Stimulated activated CD4-positive, alpha-beta T cell treated with anti-CD3 and anti-CD28 coated beads, Interleukin-4, amount 100 ng/mL, for 24 hours (primary cell): ENCODE measurements around the gene RUNX1.

Experiments used
- DNase-seq: peaks from one replicate; pipeline ENCODE4 v3.0.0-alpha.2; 2020

Gene RUNX1

DNA sequence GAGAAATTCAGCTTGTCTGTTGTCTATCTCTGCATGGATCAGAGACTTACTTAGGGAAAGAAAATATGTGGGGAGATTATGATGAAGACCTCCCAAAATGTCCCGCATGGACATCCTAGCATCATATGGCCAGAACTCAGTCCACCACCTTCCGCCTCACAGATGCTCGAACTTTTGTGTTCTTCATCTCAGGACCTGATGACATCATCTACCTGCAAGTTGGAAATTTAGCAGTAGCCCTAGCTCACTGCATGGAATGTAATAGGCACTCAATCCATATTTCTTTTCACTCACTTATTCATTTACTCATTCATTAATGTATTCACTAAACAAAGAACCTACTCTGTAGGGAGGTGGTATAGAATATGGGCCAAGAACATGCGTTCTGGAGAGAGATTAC is 283.5 kb downstream of the RUNX1 start:
- DNase-seq = no peak

DNA sequence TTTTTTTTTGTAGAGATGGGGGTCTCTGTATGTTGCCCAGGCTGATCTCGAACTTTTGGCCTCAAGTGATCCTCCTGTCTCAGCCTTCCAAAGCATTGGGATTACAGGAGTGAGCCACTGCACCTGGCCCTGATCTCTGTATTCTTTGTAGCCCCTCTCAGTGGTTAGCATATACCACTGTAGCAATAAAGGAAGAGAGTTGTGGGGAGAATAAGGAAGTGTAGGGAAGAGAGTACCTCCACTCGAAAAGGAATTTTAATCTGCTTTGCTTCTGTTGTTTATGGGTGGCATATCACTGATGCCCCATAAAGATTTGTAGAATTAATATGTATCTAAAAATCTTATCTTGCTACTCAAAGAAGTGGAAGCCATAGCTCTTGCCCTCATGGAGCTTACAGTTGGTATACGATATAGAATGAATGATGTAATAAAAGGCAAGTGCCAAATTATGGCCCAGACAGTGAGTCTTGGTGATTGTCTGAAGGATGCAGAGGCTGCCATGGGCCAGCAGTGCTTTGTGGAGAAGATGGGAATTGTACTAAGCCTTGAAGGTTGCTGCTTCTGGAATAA is 284.3 kb downstream of the RUNX1 start:
- no peak for DNase-seq

DNA sequence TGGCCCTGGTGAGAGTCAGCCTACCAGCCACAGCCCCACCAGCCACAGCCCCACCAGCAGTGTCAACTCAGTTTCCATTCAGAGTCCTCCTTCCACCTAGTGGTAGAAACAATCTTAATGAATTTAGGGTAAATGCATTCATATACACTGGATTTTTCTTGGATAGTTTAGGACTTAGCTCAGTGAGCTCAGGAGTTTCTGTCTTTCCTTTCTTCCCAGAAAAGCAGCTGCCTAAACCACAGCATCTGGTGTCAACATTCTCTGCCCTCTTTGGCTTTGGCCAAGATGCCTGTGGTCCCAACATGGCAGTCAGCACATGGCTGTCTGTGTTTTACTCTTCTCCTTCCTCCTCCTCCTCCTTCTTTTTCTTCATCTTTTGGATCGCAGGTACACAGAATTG is 286.3 kb downstream of the RUNX1 start:
- DNase-seq = no peak

DNA sequence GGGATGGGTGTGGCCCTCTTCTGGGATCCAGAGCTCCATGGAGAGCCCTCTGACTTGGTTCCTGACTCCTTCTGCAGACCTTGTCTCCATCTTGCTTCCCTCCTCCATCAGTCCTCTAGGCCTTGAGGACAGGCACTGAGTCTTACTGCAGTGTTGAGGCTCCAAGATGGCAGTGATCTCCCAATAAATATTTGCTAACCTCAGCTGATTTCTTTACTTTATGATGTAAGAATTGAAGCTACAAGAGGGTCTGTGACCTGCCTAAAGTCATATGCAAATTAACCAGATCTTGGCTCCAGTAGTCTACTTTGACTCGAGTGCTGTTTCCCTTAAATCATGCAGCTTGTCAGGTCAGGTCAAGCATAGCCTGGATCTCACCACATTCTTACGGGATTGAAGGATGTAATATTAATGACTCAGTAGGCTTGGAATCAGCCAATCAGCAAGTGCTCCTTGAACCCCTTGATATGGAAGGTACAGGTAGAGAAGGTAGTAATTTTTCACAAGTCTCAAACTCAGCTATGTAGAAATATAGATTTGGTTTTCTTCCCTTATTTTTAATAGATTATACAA is 287.3 kb downstream of the RUNX1 start:
- no peak for DNase-seq

DNA sequence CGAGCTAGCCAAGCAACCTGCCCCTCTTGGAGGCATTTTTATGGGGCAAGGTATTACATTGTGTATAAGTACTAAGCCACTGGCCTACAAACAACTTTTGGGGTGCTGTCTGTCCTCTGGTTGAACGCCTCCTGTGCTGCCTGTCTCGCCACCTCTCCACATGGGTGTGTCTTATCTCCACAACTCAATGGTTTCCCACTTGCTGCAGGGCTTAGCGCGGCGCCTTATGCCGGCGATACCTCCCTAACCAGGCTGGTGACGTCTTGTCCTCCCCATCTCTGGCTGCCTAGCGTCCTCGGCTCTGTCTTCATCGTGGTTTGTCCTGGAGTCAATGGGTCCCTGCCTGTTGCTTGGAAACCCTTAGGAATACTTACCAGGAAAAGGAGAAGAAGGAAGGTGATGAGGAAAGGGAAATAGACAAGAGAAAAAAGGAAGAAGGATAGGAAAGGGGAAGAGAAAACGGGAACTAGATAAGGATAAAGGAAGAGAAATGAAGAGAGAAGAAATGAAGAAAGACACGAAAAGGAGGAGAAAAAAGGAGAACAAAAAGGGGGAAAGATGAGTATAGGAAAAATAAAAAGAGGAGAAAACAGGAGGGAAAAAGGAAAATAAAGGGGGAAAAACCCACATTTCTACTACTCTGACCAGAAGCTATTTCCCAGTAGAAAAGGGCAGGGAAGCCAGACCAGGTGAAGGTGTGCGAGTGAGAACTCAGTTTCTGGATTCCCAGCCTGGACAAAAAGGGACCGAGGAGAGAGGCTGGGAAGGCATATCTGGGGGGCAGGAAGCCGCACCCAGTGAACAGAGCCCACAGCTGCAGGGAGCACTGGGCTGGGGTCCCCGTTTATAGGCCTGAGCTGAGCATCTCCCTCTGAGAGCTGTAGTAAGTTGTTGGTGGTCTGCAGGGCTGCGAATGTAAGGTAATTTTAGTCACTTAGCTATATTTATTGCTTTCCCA is 294.1 kb downstream of the RUNX1 start:
- DNase-seq = no peak

DNA sequence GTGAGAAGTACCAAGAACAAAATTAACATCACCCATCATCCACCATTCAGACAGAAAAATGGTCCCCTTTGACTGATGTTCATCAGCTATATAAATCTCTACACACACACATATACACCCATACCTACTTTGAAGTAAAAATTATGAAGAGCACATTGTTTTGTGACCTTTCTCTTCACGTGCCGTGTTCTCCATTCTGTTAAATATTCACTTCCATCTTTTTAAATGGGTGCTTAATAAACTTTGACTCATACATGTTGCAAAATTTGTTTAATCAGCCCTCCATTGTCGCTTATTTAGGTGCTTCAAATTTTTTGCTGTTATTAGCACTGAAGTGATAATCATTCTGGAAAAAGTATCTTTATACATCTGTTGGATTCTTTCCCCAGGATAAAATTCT is 300.2 kb downstream of the RUNX1 start:
- no peak for DNase-seq

DNA sequence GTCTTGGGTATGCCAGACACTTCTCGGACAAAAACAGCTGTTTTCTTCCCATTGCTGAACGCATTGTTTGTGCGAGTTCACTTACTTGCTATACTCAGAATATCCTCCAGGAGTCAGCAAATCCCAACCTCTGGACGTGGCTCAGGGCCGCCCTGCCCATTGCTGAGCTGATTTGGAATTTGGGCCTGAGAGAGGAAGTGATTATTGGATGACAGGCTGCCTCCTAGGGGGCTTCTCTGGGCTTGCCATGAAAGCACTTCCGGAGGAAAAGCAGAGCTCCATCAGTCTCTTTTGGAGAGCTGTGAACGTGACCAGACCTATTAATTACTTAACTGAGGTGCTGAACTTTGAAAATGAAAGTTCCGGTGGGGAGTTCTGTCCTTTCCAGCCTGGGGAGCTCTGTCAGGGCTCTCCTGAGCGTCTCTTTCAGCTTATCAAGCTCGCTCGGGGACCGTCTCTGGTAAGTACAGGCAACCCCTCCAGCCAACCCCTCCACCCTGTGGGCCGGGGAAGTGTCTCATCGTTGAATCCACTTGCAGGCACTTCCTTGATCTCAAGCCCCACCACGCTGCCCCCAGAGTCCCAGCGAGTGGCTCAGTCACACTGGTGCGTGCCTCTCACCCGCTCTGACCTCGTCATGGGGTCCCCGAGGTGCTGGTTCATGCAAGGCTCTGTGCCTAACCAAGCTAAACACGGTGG is 303.4 kb downstream of the RUNX1 start:
- peak; percentile 69 for DNase-seq

DNA sequence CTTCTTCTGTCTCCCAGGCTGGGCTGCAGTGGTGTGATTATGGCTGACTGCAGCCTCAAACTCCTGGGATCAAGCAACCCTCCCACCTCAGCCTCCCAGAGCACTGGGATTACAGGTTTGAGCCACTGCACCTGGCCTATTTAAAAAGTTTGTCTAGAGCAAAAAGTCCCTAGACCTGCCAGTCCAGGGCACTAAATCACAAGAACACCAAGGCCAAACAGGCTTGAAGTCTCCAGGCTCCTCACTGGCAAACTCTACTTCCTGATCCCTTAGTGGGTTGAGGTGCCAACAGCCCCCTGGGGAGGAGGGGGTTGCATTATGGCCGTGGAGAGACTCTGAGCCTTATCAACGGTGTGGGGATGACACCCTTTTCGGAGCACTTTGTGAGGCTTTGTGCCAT is 304.3 kb downstream of the RUNX1 start:
- DNase-seq = no peak

DNA sequence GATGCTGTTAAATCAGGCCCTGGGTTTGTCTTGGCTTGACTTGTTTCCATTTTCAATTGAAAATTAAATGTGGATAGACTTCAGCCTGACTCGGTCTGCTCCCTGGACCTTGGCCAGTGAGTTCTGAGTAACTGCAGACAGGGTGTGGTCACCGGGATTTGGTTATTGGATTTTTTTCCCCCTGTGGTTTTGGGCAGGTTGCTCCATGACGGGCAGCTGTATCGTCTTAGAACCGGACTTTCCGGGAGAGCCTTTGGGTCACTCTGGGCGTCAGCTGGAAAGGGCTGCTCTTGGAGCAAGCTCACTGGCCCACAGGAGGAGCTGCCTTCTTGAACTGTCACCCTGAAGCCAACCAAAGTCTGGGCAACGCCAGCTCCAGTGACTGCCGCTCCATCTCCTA is 305.3 kb downstream of the RUNX1 start:
- no peak for DNase-seq

DNA sequence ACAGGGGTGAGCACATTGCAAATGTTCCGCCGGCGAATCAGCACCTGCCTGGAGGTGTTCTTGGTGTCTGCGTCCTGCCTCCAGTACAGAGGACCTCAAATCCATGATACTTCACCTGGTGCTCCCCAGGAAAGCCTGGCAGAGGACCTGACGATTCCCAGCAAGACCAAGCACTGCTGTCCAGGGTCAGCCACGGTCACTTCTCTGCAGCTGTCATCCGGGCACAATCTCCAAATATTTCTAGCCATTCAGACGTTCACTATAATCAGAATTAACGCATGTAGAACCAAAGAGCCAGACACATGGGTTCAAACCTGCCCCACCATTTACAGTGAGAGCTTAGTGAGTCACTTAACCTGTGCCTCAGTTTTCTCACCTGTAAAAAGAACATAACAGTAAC is 305.8 kb downstream of the RUNX1 start:
- DNase-seq = no peak

DNA sequence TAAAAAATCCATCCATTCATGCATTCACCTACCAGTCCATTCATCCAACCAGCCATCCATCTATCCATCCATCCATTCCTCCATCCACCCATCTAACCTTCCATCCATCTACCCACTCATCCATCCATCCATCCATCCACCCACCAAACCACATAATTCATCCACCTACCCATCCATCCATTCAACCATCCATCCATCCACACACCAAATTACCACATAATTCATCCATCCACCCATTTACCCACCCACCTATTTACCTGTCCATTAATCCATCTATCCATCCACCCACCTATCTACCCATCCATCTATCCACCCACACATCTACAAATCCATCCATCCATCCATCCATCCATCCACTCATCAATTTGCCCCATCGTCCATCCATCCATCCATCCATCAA is 308.9 kb downstream of the RUNX1 start:
- no peak for DNase-seq
